ENCODE results near the gene ZNF236.

DNA sequence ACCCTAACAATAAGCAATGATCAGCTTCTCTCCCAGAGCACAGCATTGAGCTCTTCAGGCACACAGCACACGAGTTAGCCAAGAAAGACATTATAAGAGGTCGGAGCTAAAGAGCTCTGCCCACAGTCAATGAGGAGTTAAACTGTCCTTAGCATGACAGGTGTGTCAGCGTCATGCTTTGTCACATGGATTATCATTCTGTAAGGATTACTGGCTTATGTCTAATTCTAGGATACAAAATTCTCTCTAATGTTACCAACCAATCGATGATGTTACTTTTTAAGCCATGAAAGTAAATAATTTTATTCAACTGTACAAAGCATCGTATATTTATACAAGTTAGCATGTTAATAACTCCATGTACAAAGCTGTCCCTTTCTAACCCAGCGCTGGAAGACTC, 108.8 kb downstream of the ZNF236 start:
- TF ChIP-seq, protein P1, sequence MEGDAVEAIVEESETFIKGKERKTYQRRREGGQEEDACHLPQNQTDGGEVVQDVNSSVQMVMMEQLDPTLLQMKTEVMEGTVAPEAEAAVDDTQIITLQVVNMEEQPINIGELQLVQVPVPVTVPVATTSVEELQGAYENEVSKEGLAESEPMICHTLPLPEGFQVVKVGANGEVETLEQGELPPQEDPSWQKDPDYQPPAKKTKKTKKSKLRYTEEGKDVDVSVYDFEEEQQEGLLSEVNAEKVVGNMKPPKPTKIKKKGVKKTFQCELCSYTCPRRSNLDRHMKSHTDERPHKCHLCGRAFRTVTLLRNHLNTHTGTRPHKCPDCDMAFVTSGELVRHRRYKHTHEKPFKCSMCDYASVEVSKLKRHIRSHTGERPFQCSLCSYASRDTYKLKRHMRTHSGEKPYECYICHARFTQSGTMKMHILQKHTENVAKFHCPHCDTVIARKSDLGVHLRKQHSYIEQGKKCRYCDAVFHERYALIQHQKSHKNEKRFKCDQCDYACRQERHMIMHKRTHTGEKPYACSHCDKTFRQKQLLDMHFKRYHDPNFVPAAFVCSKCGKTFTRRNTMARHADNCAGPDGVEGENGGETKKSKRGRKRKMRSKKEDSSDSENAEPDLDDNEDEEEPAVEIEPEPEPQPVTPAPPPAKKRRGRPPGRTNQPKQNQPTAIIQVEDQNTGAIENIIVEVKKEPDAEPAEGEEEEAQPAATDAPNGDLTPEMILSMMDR (IDR thresholded peaks at IDR 0.05), result no peak
- TF ChIP-seq POLR2A (IDR thresholded peaks at IDR 0.05), result no peak
